Activated CD4-positive, CD25-positive, alpha-beta regulatory T cell treated with anti-CD3 and anti-CD28 coated beads, Interleukin-2, amount 50 U/mL, for 24 hours (primary cell): ENCODE data around the gene CNTNAP2.
"Not testable (repeated sequence)": the region's sequence is repeated elsewhere in the genome, so short reads cannot be mapped to it uniquely, and the experiment has no call there.

Experiments used
- ATAC-seq, 2 donors: fragments of 150-1000 bp; cut with Tn5 transposase; one replicate each; pipeline ENCODE4 v1.10.0; 2021; ENCODE audit warnings: mild to moderate bottlenecking in 1 of 2, moderate library complexity in 1 of 2

The CNTNAP2 gene

GRCh38 chr7:146150153-146150552 is 33.6 kb downstream of the CNTNAP2 start:
- ATAC-seq = no peak

GRCh38 chr7:146172112-146172511 is 55.5 kb downstream of the CNTNAP2 start:
- ATAC-seq = no peak

GRCh38 chr7:146175716-146176115 is 59.1 kb downstream of the CNTNAP2 start:
- no peak for ATAC-seq

- ATAC-seq = no peak
These were observed 60.3 kb downstream of the CNTNAP2 start for GRCh38 chr7:146176860-146177259.

GRCh38 chr7:146177301-146177700 is 60.7 kb downstream of the CNTNAP2 start:
- no peak for ATAC-seq

GRCh38 chr7:146185844-146186243 is 69.2 kb downstream of the CNTNAP2 start:
- no peak for ATAC-seq

- not testable (repeated sequence) for ATAC-seq
These were observed 74.8 kb downstream of the CNTNAP2 start for GRCh38 chr7:146191428-146191827.

- no peak for ATAC-seq
These were observed 85.3 kb downstream of the CNTNAP2 start for GRCh38 chr7:146201945-146202344.

GRCh38 chr7:146206270-146206669 is 89.7 kb downstream of the CNTNAP2 start:
- no peak for ATAC-seq

- no peak for ATAC-seq
These were observed 91.9 kb downstream of the CNTNAP2 start for GRCh38 chr7:146208492-146208891.

- ATAC-seq = no peak
These were observed 98.2 kb downstream of the CNTNAP2 start for GRCh38 chr7:146214842-146215241.

- ATAC-seq = no peak
These were observed 99.9 kb downstream of the CNTNAP2 start for GRCh38 chr7:146216396-146217041.

- no peak for ATAC-seq
These were observed 107.2 kb downstream of the CNTNAP2 start for GRCh38 chr7:146223851-146224250.

GRCh38 chr7:146232604-146233003 is 116.0 kb downstream of the CNTNAP2 start:
- ATAC-seq = no peak

GRCh38 chr7:146235195-146235594 is 118.6 kb downstream of the CNTNAP2 start:
- no peak for ATAC-seq

GRCh38 chr7:146242661-146243060 is 126.1 kb downstream of the CNTNAP2 start:
- ATAC-seq = no peak

GRCh38 chr7:146247991-146248390 is 131.4 kb downstream of the CNTNAP2 start:
- ATAC-seq = not testable (repeated sequence)

GRCh38 chr7:146248744-146249143 is 132.1 kb downstream of the CNTNAP2 start:
- not testable (repeated sequence) for ATAC-seq

GRCh38 chr7:146249272-146249671 is 132.7 kb downstream of the CNTNAP2 start:
- ATAC-seq = no peak

- no peak for ATAC-seq
These were observed 139.0 kb downstream of the CNTNAP2 start for GRCh38 chr7:146255609-146256008.

GRCh38 chr7:146262527-146262926 is 145.9 kb downstream of the CNTNAP2 start:
- no peak for ATAC-seq

GRCh38 chr7:146276888-146277287 is 160.3 kb downstream of the CNTNAP2 start:
- ATAC-seq = no peak

GRCh38 chr7:146285418-146285817 is 168.8 kb downstream of the CNTNAP2 start:
- ATAC-seq = no peak

- ATAC-seq = no peak
These were observed 174.1 kb downstream of the CNTNAP2 start for GRCh38 chr7:146290746-146291145.

- no peak for ATAC-seq
These were observed 175.3 kb downstream of the CNTNAP2 start for GRCh38 chr7:146291900-146292299.
